Activated CD8-positive, alpha-beta T cell treated with anti-CD3 and anti-CD28 coated beads, Interleukin-2, amount 10 ng/mL, durations not matched to agents 7 days and 5 days (primary cell): ENCODE results near the gene TBCCD1. TPM values are rescaled to one million over a fixed set of nuclear protein-coding genes. Genes with fewer than 3 reads are reported as not detected.

Experiments used
- ATAC-seq: fragments of 150-1000 bp; cut with Tn5 transposase; one replicate; pipeline ENCODE4 v1.10.0; 2021; ENCODE audit warnings: moderate library complexity
- CTCF ChIA-PET: fragments of 350-600 bp; sonication (Branson Sonifier 250); formaldehyde crosslinking; loops from one replicate; lab custom pipeline; 2021; ENCODE audit warnings: antibody characterized with exemption; lab: Charles Lee
- POLR2A ChIA-PET: fragments of 350-600 bp; sonication (Branson Sonifier 250); formaldehyde crosslinking; loops from one replicate; lab custom pipeline; 2021; ENCODE audit warnings: antibody characterized with exemption; lab: Charles Lee
- DNase-seq: peaks from one replicate; pipeline ENCODE4 v3.0.0-alpha.2; 2020
- H3K27ac Mint-ChIP-seq: one replicate; pipeline ENCODE4 v1.8.0; 2021; ENCODE audit warnings: mild to moderate bottlenecking, mixed read lengths
- H3K27me3 Mint-ChIP-seq: one replicate; pipeline ENCODE4 v1.8.0; 2021; ENCODE audit warnings: low read depth, mixed read lengths
- H3K36me3 Mint-ChIP-seq: one replicate; pipeline ENCODE4 v1.8.0; 2021; ENCODE audit warnings: low read depth, mixed read lengths
- H3K4me1 Mint-ChIP-seq: one replicate; pipeline ENCODE4 v1.8.0; 2021; ENCODE audit warnings: low read depth, mixed read lengths
- H3K4me3 Mint-ChIP-seq: one replicate; pipeline ENCODE4 v1.8.0; 2021; ENCODE audit warnings: mild to moderate bottlenecking, mixed read lengths
- H3K9me3 Mint-ChIP-seq: one replicate; pipeline ENCODE4 v1.8.0; 2022; ENCODE audit warnings: mixed read lengths; ENCODE audit not compliant: insufficient read depth
- total RNA-seq, 2 experiments: library from RNA; stranded (reverse); gene quantifications; one replicate each; pipeline ENCODE4 v1.2.3, GENCODE V29; 2021

The TBCCD1 gene
- total RNA-seq, 2 experiments from 2014 or later = 19.4 to 20.1 TPM

DNA sequence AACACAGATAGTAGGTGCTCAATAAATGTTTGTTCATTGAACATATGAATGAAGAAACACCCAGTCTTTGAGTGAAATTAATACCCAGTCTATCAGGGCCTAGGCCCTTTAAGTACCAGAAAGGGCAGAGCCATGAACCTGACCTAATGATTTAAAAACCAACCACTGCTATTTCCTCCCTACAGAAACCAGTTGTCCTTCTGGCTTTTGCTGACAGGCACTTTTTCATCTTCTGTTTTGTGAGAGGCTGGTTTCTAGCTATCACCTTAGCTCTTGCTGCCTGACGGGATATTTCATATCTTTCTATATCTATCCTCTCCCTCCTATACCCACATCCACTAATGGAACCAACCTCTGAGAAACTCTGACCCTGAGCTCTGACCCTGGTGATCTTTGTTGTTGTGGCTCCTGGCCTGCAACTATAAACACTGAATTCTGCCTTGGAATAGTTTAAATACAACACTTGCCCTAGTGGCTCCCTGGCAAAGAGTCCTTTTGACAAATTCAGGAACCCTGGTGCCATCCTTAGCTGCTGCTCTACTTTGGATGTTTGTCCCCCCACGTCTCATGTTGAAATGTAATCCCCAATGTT, 41.6 kb upstream of the TBCCD1 start:
- Mint-ChIP-seq H3K27ac (no peak overlapping the region), H3K36me3 (no peaks in the 10 kb centered on the region), H3K27me3 (peaks cover 17% of the 10 kb centered on the region), H3K4me3 (no peak overlapping the region), H3K9me3 (no peaks in the 10 kb centered on the region), H3K4me1 (no peaks in the 10 kb centered on the region)
- no peak for DNase-seq
- no peak for ATAC-seq
- POLR2A ChIA-PET = no interaction called here
- CTCF ChIA-PET = interaction anchor here (1.2 to 2.1 kb wide), 5 partner anchors 9 to 625 kb away, joined by 3 to 15 read pairs (median 4); no protein-coding TSS in a partner anchor

GRCh38 chr3:186605561-186606545, 38.7 kb upstream of the TBCCD1 start:
- Mint-ChIP-seq H3K27me3 (peaks cover 2% of the 10 kb centered on the region), H3K4me3 (no peak overlapping the region), H3K27ac (no peak overlapping the region), H3K36me3 (no peaks in the 10 kb centered on the region), H3K9me3 (no peaks in the 10 kb centered on the region), H3K4me1 (no peaks in the 10 kb centered on the region)
- no peak for DNase-seq
- ATAC-seq = no peak
- POLR2A ChIA-PET = no interaction called here
- CTCF ChIA-PET = interaction anchor here (1.0 to 2.7 kb wide), 3 partner anchors 8 to 216 kb away, joined by 3 to 26 read pairs (median 7); no protein-coding TSS in a partner anchor

DNA sequence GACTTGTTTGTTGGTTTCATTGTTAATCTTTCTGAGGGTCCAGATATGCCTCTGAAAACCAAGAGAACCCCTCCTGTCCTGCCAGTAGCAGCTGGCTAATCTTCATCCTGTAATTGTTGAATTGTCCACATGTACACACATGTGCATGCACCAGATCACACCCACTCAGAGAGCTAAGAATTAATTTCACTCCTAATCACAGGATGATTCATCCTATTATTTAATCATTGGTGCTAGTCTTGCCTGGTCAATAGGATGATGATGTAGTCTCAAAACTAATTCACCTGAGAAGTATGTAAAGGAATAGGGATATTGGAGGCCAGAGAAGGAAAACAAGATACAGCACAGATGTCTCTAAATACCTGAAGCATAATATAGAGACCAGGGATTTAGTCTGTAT, 37.9 kb upstream of the TBCCD1 start:
- H3K4me3 Mint-ChIP-seq = no peak overlapping the region

GRCh38 chr3:186603159-186603558, 36.0 kb upstream of the TBCCD1 start:
- H3K4me3 Mint-ChIP-seq = no peak overlapping the region
- H3K36me3 Mint-ChIP-seq = no peaks in the 10 kb centered on the region
- ChIA-PET CTCF (interaction anchor here (1.2 to 2.7 kb wide), 2 partner anchors 11 to 14 kb away, joined by 8 to 26 read pairs; no protein-coding TSS in a partner anchor), POLR2A (no interaction called here)
- no peak for ATAC-seq
- H3K9me3 Mint-ChIP-seq = no peaks in the 10 kb centered on the region
- DNase-seq = no peak
- peaks cover 2% of the 10 kb centered on the region for H3K27me3 Mint-ChIP-seq
- H3K4me1 Mint-ChIP-seq = no peaks in the 10 kb centered on the region
- H3K27ac Mint-ChIP-seq = no peak overlapping the region

More for the DNA sequence above, 37.9 kb upstream of the TBCCD1 start:
- H3K36me3 Mint-ChIP-seq = no peaks in the 10 kb centered on the region
- ChIA-PET CTCF (interaction anchor here (0.6 to 2.7 kb wide), 4 partner anchors 9 to 628 kb away, joined by 3 to 26 read pairs (median 6); no protein-coding TSS in a partner anchor), POLR2A (no interaction called here)
- no peaks in the 10 kb centered on the region for H3K4me1 Mint-ChIP-seq
- no peak overlapping the region for H3K27ac Mint-ChIP-seq
- ATAC-seq (no peak), DNase-seq (no peak)
- peaks cover 2% of the 10 kb centered on the region for H3K27me3 Mint-ChIP-seq
- H3K9me3 Mint-ChIP-seq = no peaks in the 10 kb centered on the region

- H3K9me3 Mint-ChIP-seq = no peaks in the 10 kb centered on the region
- ATAC-seq (no peak), DNase-seq (no peak)
- no peaks in the 10 kb centered on the region for H3K36me3 Mint-ChIP-seq
- ChIA-PET POLR2A (no interaction called here), CTCF (interaction anchor here (1.7 to 2.9 kb wide), 3 partner anchors 14 to 60 kb away, joined by 4 to 13 read pairs (median 9); no protein-coding TSS in a partner anchor)
- H3K27ac Mint-ChIP-seq = no peak overlapping the region
- H3K27me3 Mint-ChIP-seq = no peaks in the 10 kb centered on the region
- no peaks in the 10 kb centered on the region for H3K4me1 Mint-ChIP-seq
- H3K4me3 Mint-ChIP-seq = no peak overlapping the region
Observed at GRCh38 chr3:186600896-186601295, 33.8 kb upstream of the TBCCD1 start.

DNA sequence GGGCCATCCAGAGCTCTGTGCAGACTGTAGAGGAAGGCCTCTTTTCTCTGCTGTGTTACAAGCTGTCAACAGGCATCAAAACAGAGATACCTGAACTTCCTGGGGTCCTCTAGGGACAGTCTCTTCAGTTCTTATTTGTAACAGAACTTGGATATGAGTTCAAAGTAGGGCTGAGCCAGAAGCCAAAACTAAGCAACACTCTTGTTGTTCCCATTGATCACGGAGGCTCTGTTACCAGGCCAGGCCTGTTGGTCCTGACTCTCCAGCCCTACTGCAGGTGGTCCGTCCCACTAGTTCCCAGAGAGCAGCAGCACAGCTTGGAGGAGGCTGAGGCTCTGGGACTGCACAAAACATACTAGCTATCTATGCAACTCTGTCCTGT, 32.6 kb upstream of the TBCCD1 start:
- DNase-seq = no peak
- ATAC-seq = no peak
- Mint-ChIP-seq H3K27ac (no peak overlapping the region), H3K36me3 (no peaks in the 10 kb centered on the region), H3K4me3 (no peak overlapping the region), H3K4me1 (no peaks in the 10 kb centered on the region), H3K27me3 (peaks cover 2% of the 10 kb centered on the region), H3K9me3 (no peaks in the 10 kb centered on the region)
- ChIA-PET CTCF (interaction anchor here (1.7 to 2.9 kb wide), 2 partner anchors 15 to 59 kb away, joined by 4 to 13 read pairs; no protein-coding TSS in a partner anchor), POLR2A (no interaction called here)

DNA sequence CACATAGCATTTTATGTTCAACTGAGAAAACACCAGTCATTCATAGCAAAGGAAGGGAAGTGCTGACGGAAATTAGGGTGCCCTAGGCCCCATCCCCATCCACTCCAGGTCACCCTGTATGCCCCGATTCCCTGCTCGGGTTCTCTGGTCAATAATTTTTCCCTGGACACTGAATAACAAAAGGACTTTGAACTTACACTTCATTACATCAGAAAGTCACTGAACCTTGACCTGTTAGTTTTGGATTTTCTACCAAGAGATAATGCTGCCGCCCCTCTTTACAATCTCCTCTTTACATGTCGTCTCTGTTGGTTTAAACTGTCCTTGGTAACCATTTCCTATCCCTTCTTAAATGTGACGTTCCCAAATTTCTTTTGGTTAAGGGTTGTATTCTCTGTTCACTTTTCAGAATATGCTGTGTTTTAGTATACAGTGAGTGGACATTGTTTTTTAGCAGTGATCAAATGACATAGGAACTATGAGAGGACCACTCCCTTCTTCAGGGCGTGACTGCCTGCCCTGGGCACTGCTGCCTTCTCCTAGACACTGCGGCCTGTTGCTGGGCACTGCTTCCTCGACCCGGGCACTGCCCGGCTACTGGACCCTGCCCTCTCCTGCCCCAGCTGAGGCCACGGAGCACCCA, 32.1 kb upstream of the TBCCD1 start:
- H3K36me3 Mint-ChIP-seq = no peaks in the 10 kb centered on the region
- POLR2A ChIA-PET = no interaction called here
- H3K27me3 Mint-ChIP-seq = peaks cover 2% of the 10 kb centered on the region
- H3K4me1 Mint-ChIP-seq = no peaks in the 10 kb centered on the region
- CTCF ChIA-PET = interaction anchor here (1.1 to 2.9 kb wide), 3 partner anchors 16 to 59 kb away, joined by 3 to 13 read pairs (median 4); no protein-coding TSS in a partner anchor
- no peak overlapping the region for H3K4me3 Mint-ChIP-seq
- DNase-seq (no peak), ATAC-seq (no peak)
- no peaks in the 10 kb centered on the region for H3K9me3 Mint-ChIP-seq
- no peak overlapping the region for H3K27ac Mint-ChIP-seq

GRCh38 chr3:186598794-186599141, 31.6 kb upstream of the TBCCD1 start:
- H3K4me1 Mint-ChIP-seq = no peaks in the 10 kb centered on the region
- CTCF ChIA-PET = interaction anchor here (1.1 kb wide), 1 partner anchor 16 kb away, joined by 3 read pairs; no protein-coding TSS in a partner anchor
- no peak for ATAC-seq

DNA sequence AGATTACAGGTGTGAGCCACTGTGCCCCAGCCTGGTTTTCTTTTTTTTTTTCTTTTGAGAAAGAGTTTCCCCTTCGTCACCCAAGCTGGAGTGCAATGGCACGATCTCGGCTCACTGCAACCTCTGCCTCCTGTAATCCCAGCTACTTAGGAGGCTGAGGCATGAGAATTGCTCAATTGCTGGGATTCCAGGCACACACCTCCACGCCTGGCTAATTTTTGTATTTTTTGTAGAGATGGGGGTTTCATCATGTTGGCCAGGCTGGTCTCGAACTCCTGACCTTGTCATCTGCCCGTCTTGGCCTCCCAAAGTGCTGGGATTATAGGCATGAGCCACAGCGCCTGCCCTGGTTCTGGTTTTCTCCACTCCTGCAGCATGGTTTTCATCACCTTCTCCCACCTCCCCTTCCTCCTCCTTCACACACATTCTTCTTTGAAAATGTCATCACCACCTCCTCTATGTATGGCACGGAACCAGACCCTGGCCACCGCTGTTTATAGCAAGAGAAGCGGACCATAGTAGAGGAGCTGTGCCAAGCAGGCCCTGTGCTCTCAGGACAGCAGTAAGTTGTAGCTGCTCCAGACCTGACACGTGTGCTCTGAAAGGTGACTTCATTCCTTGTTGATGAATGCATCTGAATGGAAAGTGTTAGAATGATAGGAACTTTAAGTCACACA, 31.1 kb upstream of the TBCCD1 start:
- H3K36me3 Mint-ChIP-seq = no peaks in the 10 kb centered on the region
- ATAC-seq = no peak
- H3K27ac Mint-ChIP-seq = no peak overlapping the region
- POLR2A ChIA-PET = no interaction called here
- peaks cover 3% of the 10 kb centered on the region for H3K27me3 Mint-ChIP-seq
- no peaks in the 10 kb centered on the region for H3K4me1 Mint-ChIP-seq
- DNase-seq = no peak
- no peaks in the 10 kb centered on the region for H3K9me3 Mint-ChIP-seq
- CTCF ChIA-PET = interaction anchor here (1.1 kb wide), 1 partner anchor 17 kb away, joined by 3 read pairs; no protein-coding TSS in a partner anchor
- no peak overlapping the region for H3K4me3 Mint-ChIP-seq

More at GRCh38 chr3:186598794-186599141, 31.6 kb upstream of the TBCCD1 start:
- Mint-ChIP-seq H3K27ac (no peak overlapping the region), H3K27me3 (peaks cover 2% of the 10 kb centered on the region), H3K36me3 (no peaks in the 10 kb centered on the region), H3K9me3 (no peaks in the 10 kb centered on the region), H3K4me3 (no peak overlapping the region)
- POLR2A ChIA-PET = no interaction called here
- no peak for DNase-seq

DNA sequence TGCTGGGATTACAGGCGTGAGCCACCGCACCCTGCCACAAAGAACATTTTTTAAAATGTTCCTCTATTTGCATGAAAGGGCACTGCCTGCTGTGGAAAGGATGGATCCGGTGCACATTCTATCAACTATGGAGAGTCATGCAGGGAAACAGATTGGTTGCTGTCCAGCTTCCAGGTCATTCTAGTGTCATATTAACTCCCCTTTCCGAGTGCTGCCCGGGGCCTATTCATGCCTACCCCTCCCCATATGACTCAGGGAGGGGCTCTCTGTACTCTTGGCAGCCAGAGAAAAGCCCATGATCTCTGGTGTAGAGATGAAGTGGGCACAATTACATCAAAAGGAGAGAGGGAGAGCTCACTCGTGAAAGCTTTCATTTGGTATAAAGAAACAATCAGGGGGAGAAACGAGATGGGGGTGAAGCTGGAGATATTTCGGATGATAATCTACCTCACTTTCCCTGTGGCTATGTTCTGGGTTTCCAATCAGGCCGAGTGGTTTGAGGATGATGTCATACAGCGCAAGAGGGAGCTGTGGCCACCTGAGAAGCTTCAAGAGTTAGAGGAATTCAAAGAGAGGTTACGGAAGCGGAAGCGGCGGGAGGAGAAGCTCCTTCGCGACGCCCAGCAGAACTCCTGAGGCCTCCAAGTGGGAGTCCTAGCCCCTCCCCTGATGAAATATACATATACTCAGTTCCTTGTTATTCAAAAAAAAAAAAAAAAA, 29.6 kb upstream of the TBCCD1 start:
- peaks cover 4% of the 10 kb centered on the region for H3K27me3 Mint-ChIP-seq
- H3K36me3 Mint-ChIP-seq = no peaks in the 10 kb centered on the region
- CTCF ChIA-PET = interaction anchor here (0.9 to 1.8 kb wide), 4 partner anchors 18 to 225 kb away, joined by 3 to 10 read pairs (median 4); no protein-coding TSS in a partner anchor
- H3K4me3 Mint-ChIP-seq = no peak overlapping the region
- ATAC-seq (no peak), DNase-seq (no peak)
- POLR2A ChIA-PET = interaction anchor here (0.7 kb wide), 1 partner anchor 187 kb away, joined by 3 read pairs; the partner anchor contains the start of gene EIF4A2
- H3K4me1 Mint-ChIP-seq = no peaks in the 10 kb centered on the region
- no peaks in the 10 kb centered on the region for H3K9me3 Mint-ChIP-seq
- no peak overlapping the region for H3K27ac Mint-ChIP-seq
